ENCODE measurements around the gene DPP9.

- TF ChIP-seq CTCF (IDR thresholded peaks at IDR 0.05) (no peak), POLR2A (IDR thresholded peaks at IDR 0.05) (no peak)
Measured at GRCh38 chr19:4755459-4755858, 31.8 kb upstream of the DPP9 start.

All from thyroid gland (tissue), 4 donors.